K562 (cell line): Measurements from ENCODE around the gene SLC12A6. TPM values are rescaled to one million over a fixed set of nuclear protein-coding genes. Genes with fewer than 3 reads are reported as not detected.

Source experiments
- ATAC-seq: fragments of 200-7000 bp; cut with Tn5 transposase; 3 replicates; pipeline ENCODE4 v1.9.1; 2020; ENCODE audit warnings: moderate library complexity
- BruUV-seq: library from RNA; stranded (reverse); fragments of 400-500 nt; replicated peaks from 2 replicates; lab custom pipeline; 2021; lab: Mats Ljungman, UMichigan
- CTCF ChIA-PET: fragments of 300-600 bp; formaldehyde crosslinking; extraction: SDS; loops from one replicate; lab custom pipeline; 2021; ENCODE audit warnings: low intra/inter-chr PET ratio; lab: Yijun Ruan, JAX
- POLR2A ChIA-PET: fragments of 300-600, 350-650 bp; sonication (Branson Sonifier 250); formaldehyde crosslinking; extraction: SDS; loops from one replicate; lab custom pipeline; 2021; ENCODE audit warnings: antibody characterized with exemption, inconsistent platforms; lab: Yijun Ruan, JAX
- DNase-seq, 4 experiments: peaks; one replicate each; pipeline versions ENCODE4 v3.0.0 to v3.0.0-alpha.2; 2011 to 2018; ENCODE audit warnings: low spot score in 3 of 4, mixed read lengths in 3 of 4; ENCODE audit errors: extremely low read depth in 1 of 4
- FAIRE-seq: peaks from 2 replicates; lab custom pipeline; 2011; peaks lifted over from hg19 to GRCh38; lab: Jason Lieb, UNC
- H2AFZ ChIP-seq: 2 replicates; pipeline ENCODE4 v1.6.0; 2011; ENCODE audit warnings: low read depth, low read length, control low read depth, inconsistent platforms
- H3K27ac ChIP-seq: fragments of 200-600 bp; 3 replicates; pipeline ENCODE4 v1.8.0; 2011; ENCODE audit warnings: low read depth, mild to moderate bottlenecking, control low read depth, inconsistent platforms, low read length, moderate library complexity, mixed read lengths; ENCODE audit errors: extremely low read depth
- H3K27me3 ChIP-seq, 2 experiments: fragments of 300-600 bp in 1 of 2; 2 replicates in 1 of 2; 3 replicates in 1 of 2; pipeline versions ENCODE4 v1.6.0 to v1.8.0; 2011; ENCODE audit warnings: inconsistent platforms in 2 of 2, low read length in 2 of 2, mild to moderate bottlenecking in 1 of 2, mixed read lengths in 1 of 2, moderate library complexity in 1 of 2; ENCODE audit not compliant: control insufficient read depth in 2 of 2, insufficient read depth in 2 of 2
- H3K36me3 ChIP-seq: fragments of 300-600 bp; 3 replicates; pipeline ENCODE4 v1.8.0; 2011; ENCODE audit warnings: mild to moderate bottlenecking, low read length, inconsistent platforms; ENCODE audit not compliant: control insufficient read depth, insufficient read depth
- H3K4me1 ChIP-seq, 2 experiments: fragments of 200-600 bp in 1 of 2; replicated peaks in 1 of 2; 2 replicates in 1 of 2; 3 replicates in 1 of 2; pipeline versions ENCODE4 v1.5.1 to v1.8.0; 2011; ENCODE audit warnings: inconsistent platforms in 2 of 2, low read length in 2 of 2, mild to moderate bottlenecking in 1 of 2, mixed read lengths in 1 of 2, moderate library complexity in 1 of 2; ENCODE audit not compliant: control insufficient read depth in 2 of 2, insufficient read depth in 2 of 2
- H3K4me2 ChIP-seq: 2 replicates; pipeline ENCODE4 v1.6.1; 2011; ENCODE audit warnings: low read length, control low read depth, inconsistent platforms, mixed read lengths; ENCODE audit not compliant: insufficient read depth
- H3K4me3 ChIP-seq: fragments of 200-600 bp; sonication (generic), shearing (Covaris generic); 2 replicates; pipeline ENCODE4 v1.5.1; 2016; ENCODE audit warnings: control low read depth, inconsistent platforms
- H3K79me2 ChIP-seq: fragments of 200-600 bp; 3 replicates; pipeline ENCODE4 v1.8.0; 2011; ENCODE audit warnings: low read length, inconsistent platforms; ENCODE audit not compliant: control insufficient read depth, insufficient read depth
- H3K9ac ChIP-seq, 2 experiments: 2 replicates each; pipeline versions ENCODE4 v1.6.0 to v1.6.1; 2011; ENCODE audit warnings: low read depth in 2 of 2, low read length in 2 of 2, control low read depth in 1 of 2, inconsistent platforms in 1 of 2, mild to moderate bottlenecking in 1 of 2, mixed read lengths in 1 of 2; ENCODE audit not compliant: insufficient read depth in 1 of 2
- H3K9me1 ChIP-seq: one replicate; pipeline ENCODE4 v1.6.0; 2011; ENCODE audit warnings: inconsistent platforms, mild to moderate bottlenecking, low read length, moderate library complexity; ENCODE audit not compliant: control insufficient read depth, insufficient read depth
- H3K9me3 ChIP-seq: replicated peaks from 2 replicates; pipeline ENCODE4 v1.5.1; 2011; ENCODE audit warnings: low read depth, low read length, inconsistent platforms; ENCODE audit not compliant: control insufficient read depth, insufficient read depth
- H4K20me1 ChIP-seq: replicated peaks from 2 replicates; pipeline ENCODE4 v1.6.1; 2011; ENCODE audit warnings: low read length, inconsistent platforms, mixed read lengths; ENCODE audit not compliant: control insufficient read depth, insufficient read depth
- ARNT ChIP-seq, 2 experiments: fragments of 450-650 bp; IDR thresholded peaks; 2 replicates each; pipeline ENCODE4 v1.6.1; 2016; ENCODE audit warnings: mild to moderate bottlenecking in 1 of 2
- FOSL1 ChIP-seq: fragments of 200-800 bp; sonication (Bioruptor generic); conservative IDR thresholded peaks from 2 replicates; pipeline ENCODE4 v1.6.1; 2016; ENCODE audit warnings: missing genetic modification characterization, missing compliant biosample characterization
- MTA3 ChIP-seq: fragments of 450-650 bp; formaldehyde crosslinking; IDR thresholded peaks from 2 replicates; pipeline ENCODE4 v1.6.1; 2017; ENCODE audit warnings: mild to moderate bottlenecking, borderline replicate concordance
- NFXL1 ChIP-seq: fragments of 450-650 bp; formaldehyde crosslinking; IDR thresholded peaks from 2 replicates; pipeline ENCODE4 v1.4.0; 2021; ENCODE audit warnings: mild to moderate bottlenecking
- PHF8 ChIP-seq: fragments of 200-600 bp; sonication (generic); IDR thresholded peaks from 2 replicates; pipeline ENCODE4 v1.6.1; 2012; ENCODE audit warnings: mixed run types, mild to moderate bottlenecking, inconsistent platforms, low read length, moderate library complexity, borderline replicate concordance
- RNF219 ChIP-seq: fragments of 250-450 bp; sonication (Bioruptor Pico); IDR thresholded peaks from 2 replicates; pipeline ENCODE4 v1.5.0; 2022; ENCODE audit warnings: mild to moderate bottlenecking
- ZBTB2 ChIP-seq: fragments of 450-650 bp; IDR thresholded peaks from 2 replicates; pipeline ENCODE4 v1.6.1; 2016; ENCODE audit warnings: antibody characterized with exemption
- ZBTB8A ChIP-seq: fragments of 450-650 bp; IDR thresholded peaks from 2 replicates; pipeline ENCODE4 v1.6.1; 2018; ENCODE audit warnings: mild to moderate bottlenecking, moderate library complexity; ENCODE audit not compliant: partially characterized antibody
- ZNF445 ChIP-seq: fragments of 250-450 bp; sonication (Bioruptor Pico); IDR thresholded peaks from 2 replicates; pipeline ENCODE4 v1.4.0; 2020; ENCODE audit warnings: low read depth, mild to moderate bottlenecking, moderate library complexity
- WGBS: fragments of 100-300 bp; shearing (Covaris generic); methylation state at CpG from one replicate; pipeline ENCODE4 v1.1.6; 2016; ENCODE audit warnings: low coverage, mixed read lengths; ENCODE audit not compliant: insufficient coverage; ENCODE audit errors: missing lambda C conversion rate; 5-methylcytosine and 5-hydroxymethylcytosine counted together
- in situ Hi-C: fragments of 300-500 bp; cut with MboI; formaldehyde crosslinking; loops from 4 replicates; pipeline ENCODE4 v1.15.0; 2018; ENCODE audit warnings: inconsistent platforms, mixed read lengths
- intact Hi-C: fragments of 100-400 bp; cut with micrococcal nuclease; formaldehyde crosslinking; loops from 2 replicates; pipeline ENCODE4 v1.14.2; 2022
- polyA plus RNA-seq, 8 experiments: library from polyadenylated mRNA; depleted of rRNA in 4 of 8; stranded (reverse) in 5 of 8; unstranded in 3 of 8; fragments of >200 nt; fragmentation: Nextera tagmentation in 2 of 8; fragmentation: Illumina TruSeq in 1 of 8; extraction: Ambion mirVana in 2 of 8; extraction: Trizol in 1 of 8; gene quantifications; 2 replicates each; pipeline versions ENCODE4 v1.2.1 to v1.2.3, GENCODE V29; 2011 to 2014; ENCODE audit warnings: inconsistent platforms in 1 of 8, missing spikeins in 1 of 8
- total RNA-seq, 7 experiments: library from RNA; depleted of rRNA in 6 of 7; stranded (reverse); fragments of >200 nt in 6 of 7; fragmentation: Illumina TruSeq in 2 of 7; extraction: Trizol in 2 of 7; gene quantifications; 2 replicates each; pipeline versions ENCODE4 v1.2.1 to v1.2.3, GENCODE V29; 2011 to 2021; ENCODE audit warnings: low replicate concordance in 1 of 7
- TF ChIP-seq, protein P1 (sequence below): fragments of 200-800 bp; sonication (Bioruptor generic); IDR thresholded peaks from 2 replicates; pipeline ENCODE4 v1.6.1; 2017; ENCODE audit warnings: missing genetic modification characterization, missing compliant biosample characterization
- TF ChIP-seq, protein P2 (sequence below), 2 experiments: fragments of 150-350 bp in 1 of 2; IDR thresholded peaks; 2 replicates each; pipeline ENCODE4 v1.6.1; 2012 to 2016; ENCODE audit warnings: low read depth in 2 of 2, low read length in 2 of 2, mild to moderate bottlenecking in 1 of 2, moderate library complexity in 1 of 2

SLC12A6 gene
- total and polyA plus RNA-seq, 9 of the 15 experiments (the other 6 are each of a cell fraction or from before 2014, with no cell fraction given): 1.4 to 16.4 (median 6.7) TPM

DNA sequence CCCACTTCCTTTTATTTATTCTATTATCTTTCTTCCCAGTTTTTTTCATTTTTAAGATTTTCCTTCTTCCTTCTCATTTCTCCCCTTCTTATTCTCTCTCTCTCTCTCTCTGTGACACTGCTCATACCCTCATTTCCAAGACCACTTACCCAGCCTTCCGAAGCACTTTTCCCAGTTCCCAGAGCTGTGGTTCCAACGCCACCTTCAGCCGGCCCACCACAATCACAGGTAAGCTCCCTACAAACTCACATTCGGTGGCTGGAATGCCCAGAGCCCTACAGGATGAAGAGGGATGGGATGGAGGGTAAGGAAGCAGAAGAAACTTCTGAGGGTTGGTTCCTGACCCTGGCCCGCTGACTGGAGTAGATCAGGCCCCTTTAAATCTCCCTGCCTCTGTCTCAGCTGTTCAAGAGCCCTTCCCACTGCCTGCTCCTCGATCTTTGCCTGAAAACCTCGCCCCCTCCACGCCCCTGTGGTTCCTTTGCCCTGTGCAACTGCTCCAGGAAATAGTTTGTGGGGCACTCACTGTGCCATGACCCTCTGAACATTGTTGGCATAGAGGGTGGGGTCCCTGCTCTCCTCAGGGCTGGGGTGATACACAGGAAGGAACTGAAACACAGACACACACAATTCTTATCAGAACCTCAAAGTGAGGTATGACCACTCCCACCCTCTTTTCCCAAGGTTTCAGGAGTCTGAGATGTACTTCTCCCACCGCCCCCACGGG, 24.6 kb upstream of the SLC12A6 start (continued):
- TF ChIP-seq RNF219 (no peak), ZBTB8A (no peak)

GRCh38 chr15:34361278-34361677, 23.7 kb upstream of the SLC12A6 start:
- 88% methylated on average over 7 of the region's 7 CpGs for WGBS
- ATAC-seq (no peak), DNase-seq (no peak), FAIRE-seq (no peak)
- in situ Hi-C loops: loop anchor here (10.0 kb wide), 1 partner anchor 296 kb away; no protein-coding TSS in a partner anchor
- Histone ChIP-seq H3K4me3 (no peak overlapping the region), H2AFZ (no peak overlapping the region), H3K27ac (no peak overlapping the region), H4K20me1 (no peaks in the 10 kb centered on the region), H3K36me3 (peaks cover 45% of the 10 kb centered on the region; the same call in 2 of the 3 replicates), H3K9ac (no peak overlapping the region), H3K4me2 (no peak overlapping the region), H3K79me2 (peaks cover 9% of the 10 kb centered on the region; the same call in 2 of the 3 replicates), H3K4me1 (peaks cover 9 to 10% of the 10 kb centered on the region in 2 experiments; a peak in 4 of 5 replicates), H3K9me3 (no peaks in the 10 kb centered on the region), H3K9me1 (no peaks in the 10 kb centered on the region), H3K27me3 (no peaks in the 10 kb centered on the region)
- CTCF ChIA-PET: no interaction called here
- POLR2A ChIA-PET: interaction anchor here (2.7 kb wide), 1 partner anchor 23 kb away, joined by 9 read pairs; the partner anchor contains the start of gene SLC12A6
- no TSS peak for BruUV-seq
- intact Hi-C loops: no loop called here
- no peak for TF ChIP-seq ZNF445 (CRISPR knock-in tag)
- no peak for TF ChIP-seq ZBTB2
- no peak for TF ChIP-seq MTA3
- TF ChIP-seq FOSL1 (tag): no peak
- TF ChIP-seq, protein P1, sequence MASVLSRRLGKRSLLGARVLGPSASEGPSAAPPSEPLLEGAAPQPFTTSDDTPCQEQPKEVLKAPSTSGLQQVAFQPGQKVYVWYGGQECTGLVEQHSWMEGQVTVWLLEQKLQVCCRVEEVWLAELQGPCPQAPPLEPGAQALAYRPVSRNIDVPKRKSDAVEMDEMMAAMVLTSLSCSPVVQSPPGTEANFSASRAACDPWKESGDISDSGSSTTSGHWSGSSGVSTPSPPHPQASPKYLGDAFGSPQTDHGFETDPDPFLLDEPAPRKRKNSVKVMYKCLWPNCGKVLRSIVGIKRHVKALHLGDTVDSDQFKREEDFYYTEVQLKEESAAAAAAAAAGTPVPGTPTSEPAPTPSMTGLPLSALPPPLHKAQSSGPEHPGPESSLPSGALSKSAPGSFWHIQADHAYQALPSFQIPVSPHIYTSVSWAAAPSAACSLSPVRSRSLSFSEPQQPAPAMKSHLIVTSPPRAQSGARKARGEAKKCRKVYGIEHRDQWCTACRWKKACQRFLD (CRISPR knock-in tag): no peak
- TF ChIP-seq ARNT (IDR thresholded peaks at IDR 0.05): no peak
- TF ChIP-seq, protein P2, sequence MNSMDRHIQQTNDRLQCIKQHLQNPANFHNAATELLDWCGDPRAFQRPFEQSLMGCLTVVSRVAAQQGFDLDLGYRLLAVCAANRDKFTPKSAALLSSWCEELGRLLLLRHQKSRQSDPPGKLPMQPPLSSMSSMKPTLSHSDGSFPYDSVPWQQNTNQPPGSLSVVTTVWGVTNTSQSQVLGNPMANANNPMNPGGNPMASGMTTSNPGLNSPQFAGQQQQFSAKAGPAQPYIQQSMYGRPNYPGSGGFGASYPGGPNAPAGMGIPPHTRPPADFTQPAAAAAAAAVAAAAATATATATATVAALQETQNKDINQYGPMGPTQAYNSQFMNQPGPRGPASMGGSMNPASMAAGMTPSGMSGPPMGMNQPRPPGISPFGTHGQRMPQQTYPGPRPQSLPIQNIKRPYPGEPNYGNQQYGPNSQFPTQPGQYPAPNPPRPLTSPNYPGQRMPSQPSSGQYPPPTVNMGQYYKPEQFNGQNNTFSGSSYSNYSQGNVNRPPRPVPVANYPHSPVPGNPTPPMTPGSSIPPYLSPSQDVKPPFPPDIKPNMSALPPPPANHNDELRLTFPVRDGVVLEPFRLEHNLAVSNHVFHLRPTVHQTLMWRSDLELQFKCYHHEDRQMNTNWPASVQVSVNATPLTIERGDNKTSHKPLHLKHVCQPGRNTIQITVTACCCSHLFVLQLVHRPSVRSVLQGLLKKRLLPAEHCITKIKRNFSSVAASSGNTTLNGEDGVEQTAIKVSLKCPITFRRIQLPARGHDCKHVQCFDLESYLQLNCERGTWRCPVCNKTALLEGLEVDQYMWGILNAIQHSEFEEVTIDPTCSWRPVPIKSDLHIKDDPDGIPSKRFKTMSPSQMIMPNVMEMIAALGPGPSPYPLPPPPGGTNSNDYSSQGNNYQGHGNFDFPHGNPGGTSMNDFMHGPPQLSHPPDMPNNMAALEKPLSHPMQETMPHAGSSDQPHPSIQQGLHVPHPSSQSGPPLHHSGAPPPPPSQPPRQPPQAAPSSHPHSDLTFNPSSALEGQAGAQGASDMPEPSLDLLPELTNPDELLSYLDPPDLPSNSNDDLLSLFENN (IDR thresholded peaks at IDR 0.05; ENCODE audit: low read depth in 2 of 2, low read length in 2 of 2): no peak
- TF ChIP-seq NFXL1: no peak
- no peak for TF ChIP-seq PHF8
